AG04449 (cell line): ENCODE results near the gene GABRA1.

Experiments used
- CTCF ChIA-PET: fragments of 350-600 bp; formaldehyde crosslinking; extraction: SDS; loops from one replicate; lab custom pipeline; 2021; ENCODE audit warnings: antibody characterized with exemption; lab: Yijun Ruan, JAX
- POLR2A ChIA-PET: fragments of 400-600, 350-600 bp; formaldehyde crosslinking; extraction: SDS; loops from one replicate; lab custom pipeline; 2020; ENCODE audit warnings: antibody characterized with exemption, inconsistent platforms; lab: Yijun Ruan, JAX
- DNase-seq: peaks from one replicate; pipeline ENCODE4 v3.0.0-alpha.2; 2010; ENCODE audit warnings: low read depth, low spot score
- H3K4me3 ChIP-seq: 2 replicates; pipeline ENCODE4 v1.5.1; 2011; ENCODE audit warnings: low read depth, mild to moderate bottlenecking, control low read depth, low read length
- CTCF ChIP-seq: IDR thresholded peaks from one replicate; pipeline ENCODE4 v1.5.1; 2011; ENCODE audit warnings: mild to moderate bottlenecking, moderate library complexity, low read length, control low read depth, inconsistent platforms; ENCODE audit not compliant: insufficient read depth; ENCODE audit errors: missing control alignments

Gene GABRA1

GRCh38 chr5:161895514-161895913 is 47.6 kb downstream of the GABRA1 start:
- CTCF ChIA-PET: no interaction called here

GRCh38 chr5:161897033-161897432 is 49.1 kb downstream of the GABRA1 start:
- CTCF ChIA-PET: no interaction called here
- TF ChIP-seq CTCF: no peak
- H3K4me3 ChIP-seq: no peak overlapping the region
- DNase-seq: no peak
- POLR2A ChIA-PET: no interaction called here

More at GRCh38 chr5:161895514-161895913, 47.6 kb downstream of the GABRA1 start:
- no peak for TF ChIP-seq CTCF
- DNase-seq: no peak
- no peak overlapping the region for H3K4me3 ChIP-seq
- POLR2A ChIA-PET: no interaction called here

GRCh38 chr5:161899590-161899989 is 51.7 kb downstream of the GABRA1 start:
- POLR2A ChIA-PET: no interaction called here
- CTCF ChIA-PET: no interaction called here
- no peak for DNase-seq

GRCh38 chr5:161900981-161901380 is 53.1 kb downstream of the GABRA1 start:
- no peak for TF ChIP-seq CTCF
- H3K4me3 ChIP-seq: no peak overlapping the region
- DNase-seq: no peak
- ChIA-PET CTCF (no interaction called here), POLR2A (no interaction called here)

More at GRCh38 chr5:161899590-161899989, 51.7 kb downstream of the GABRA1 start:
- no peak for TF ChIP-seq CTCF
- no peak overlapping the region for H3K4me3 ChIP-seq

GRCh38 chr5:161921781-161922180 is 73.9 kb downstream of the GABRA1 start:
- ChIA-PET CTCF (no interaction called here), POLR2A (no interaction called here)
- no peak for DNase-seq
- no peak overlapping the region for H3K4me3 ChIP-seq
- no peak for TF ChIP-seq CTCF

GRCh38 chr5:161924270-161924669 is 76.3 kb downstream of the GABRA1 start:
- no peak overlapping the region for H3K4me3 ChIP-seq
- no peak for TF ChIP-seq CTCF
- POLR2A ChIA-PET: no interaction called here
- CTCF ChIA-PET: no interaction called here
- DNase-seq: no peak
